ENCODE results near the gene SLC12A9.

DNA sequence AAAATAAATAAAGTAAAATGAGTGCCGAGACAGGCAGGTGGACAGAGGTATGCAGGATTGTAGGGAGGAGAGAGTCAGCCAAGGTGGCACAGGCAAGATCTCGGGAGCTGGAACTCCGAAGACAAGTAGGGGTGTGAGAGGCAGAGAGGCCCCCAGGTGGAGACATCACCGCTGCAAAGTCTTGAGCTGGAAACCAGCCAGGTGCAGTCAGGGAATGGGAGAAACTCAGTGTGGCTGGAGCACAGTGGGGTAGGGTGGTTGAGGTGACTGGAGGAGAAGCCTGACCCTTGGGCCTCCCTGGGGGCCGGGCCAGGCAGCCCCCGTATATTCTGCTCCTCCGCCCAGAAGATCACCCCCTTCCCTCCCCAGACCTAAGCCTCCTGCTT is 29.4 kb upstream of the SLC12A9 start:
- TF ChIP-seq, protein P1, sequence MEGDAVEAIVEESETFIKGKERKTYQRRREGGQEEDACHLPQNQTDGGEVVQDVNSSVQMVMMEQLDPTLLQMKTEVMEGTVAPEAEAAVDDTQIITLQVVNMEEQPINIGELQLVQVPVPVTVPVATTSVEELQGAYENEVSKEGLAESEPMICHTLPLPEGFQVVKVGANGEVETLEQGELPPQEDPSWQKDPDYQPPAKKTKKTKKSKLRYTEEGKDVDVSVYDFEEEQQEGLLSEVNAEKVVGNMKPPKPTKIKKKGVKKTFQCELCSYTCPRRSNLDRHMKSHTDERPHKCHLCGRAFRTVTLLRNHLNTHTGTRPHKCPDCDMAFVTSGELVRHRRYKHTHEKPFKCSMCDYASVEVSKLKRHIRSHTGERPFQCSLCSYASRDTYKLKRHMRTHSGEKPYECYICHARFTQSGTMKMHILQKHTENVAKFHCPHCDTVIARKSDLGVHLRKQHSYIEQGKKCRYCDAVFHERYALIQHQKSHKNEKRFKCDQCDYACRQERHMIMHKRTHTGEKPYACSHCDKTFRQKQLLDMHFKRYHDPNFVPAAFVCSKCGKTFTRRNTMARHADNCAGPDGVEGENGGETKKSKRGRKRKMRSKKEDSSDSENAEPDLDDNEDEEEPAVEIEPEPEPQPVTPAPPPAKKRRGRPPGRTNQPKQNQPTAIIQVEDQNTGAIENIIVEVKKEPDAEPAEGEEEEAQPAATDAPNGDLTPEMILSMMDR (conservative IDR thresholded peaks at IDR 0.05; ENCODE audit: low read depth in 2 of 2): no peak
- TF ChIP-seq POLR2AphosphoS5 (IDR thresholded peaks at IDR 0.05; ENCODE audit: low read depth) (no peak), EZH2 (IDR thresholded peaks at IDR 0.05; ENCODE audit: low read depth, unreplicated experiment) (no peak), STAT1 (IDR thresholded peaks at IDR 0.05; ENCODE audit: unreplicated experiment) (no peak), EZH2phosphoT487 (IDR thresholded peaks at IDR 0.05; ENCODE audit: unreplicated experiment) (no peak), CREB1 (CRISPR knock-in tag; IDR thresholded peaks at IDR 0.05; ENCODE audit: low read depth) (no peak), JUNB (IDR thresholded peaks at IDR 0.05; ENCODE audit: unreplicated experiment) (no peak), ZNF114 (CRISPR knock-in tag; IDR thresholded peaks at IDR 0.05) (no peak)
- TF ChIP-seq, protein P2, sequence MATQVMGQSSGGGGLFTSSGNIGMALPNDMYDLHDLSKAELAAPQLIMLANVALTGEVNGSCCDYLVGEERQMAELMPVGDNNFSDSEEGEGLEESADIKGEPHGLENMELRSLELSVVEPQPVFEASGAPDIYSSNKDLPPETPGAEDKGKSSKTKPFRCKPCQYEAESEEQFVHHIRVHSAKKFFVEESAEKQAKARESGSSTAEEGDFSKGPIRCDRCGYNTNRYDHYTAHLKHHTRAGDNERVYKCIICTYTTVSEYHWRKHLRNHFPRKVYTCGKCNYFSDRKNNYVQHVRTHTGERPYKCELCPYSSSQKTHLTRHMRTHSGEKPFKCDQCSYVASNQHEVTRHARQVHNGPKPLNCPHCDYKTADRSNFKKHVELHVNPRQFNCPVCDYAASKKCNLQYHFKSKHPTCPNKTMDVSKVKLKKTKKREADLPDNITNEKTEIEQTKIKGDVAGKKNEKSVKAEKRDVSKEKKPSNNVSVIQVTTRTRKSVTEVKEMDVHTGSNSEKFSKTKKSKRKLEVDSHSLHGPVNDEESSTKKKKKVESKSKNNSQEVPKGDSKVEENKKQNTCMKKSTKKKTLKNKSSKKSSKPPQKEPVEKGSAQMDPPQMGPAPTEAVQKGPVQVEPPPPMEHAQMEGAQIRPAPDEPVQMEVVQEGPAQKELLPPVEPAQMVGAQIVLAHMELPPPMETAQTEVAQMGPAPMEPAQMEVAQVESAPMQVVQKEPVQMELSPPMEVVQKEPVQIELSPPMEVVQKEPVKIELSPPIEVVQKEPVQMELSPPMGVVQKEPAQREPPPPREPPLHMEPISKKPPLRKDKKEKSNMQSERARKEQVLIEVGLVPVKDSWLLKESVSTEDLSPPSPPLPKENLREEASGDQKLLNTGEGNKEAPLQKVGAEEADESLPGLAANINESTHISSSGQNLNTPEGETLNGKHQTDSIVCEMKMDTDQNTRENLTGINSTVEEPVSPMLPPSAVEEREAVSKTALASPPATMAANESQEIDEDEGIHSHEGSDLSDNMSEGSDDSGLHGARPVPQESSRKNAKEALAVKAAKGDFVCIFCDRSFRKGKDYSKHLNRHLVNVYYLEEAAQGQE (IDR thresholded peaks at IDR 0.05; ENCODE audit: unreplicated experiment): no peak

Data from GM23338 (cell line).